Neural progenitor cell (in vitro differentiated cells): Measurements from ENCODE around the gene TMEM87A.

Experiments used
- EZH2 ChIP-seq: fragments of 200-600 bp; sonication (generic); IDR thresholded peaks from 2 replicates; pipeline ENCODE4 v1.6.1; 2017; ENCODE audit warnings: antibody characterized with exemption, mild to moderate bottlenecking, moderate library complexity
- EZH2phosphoT487 ChIP-seq: fragments of 200-600 bp; sonication (generic); IDR thresholded peaks from 2 replicates; pipeline ENCODE4 v1.6.1; 2017; ENCODE audit warnings: antibody characterized with exemption
- TF ChIP-seq, protein P1 (sequence below): fragments of 200-600 bp; sonication (generic); IDR thresholded peaks from 2 replicates; pipeline ENCODE4 v1.5.1; 2017; ENCODE audit warnings: antibody characterized with exemption, mild to moderate bottlenecking

GRCh38 chr15:42215913-42216829, 57.1 kb downstream of the TMEM87A start:
- TF ChIP-seq EZH2: no peak
- TF ChIP-seq, protein P1, sequence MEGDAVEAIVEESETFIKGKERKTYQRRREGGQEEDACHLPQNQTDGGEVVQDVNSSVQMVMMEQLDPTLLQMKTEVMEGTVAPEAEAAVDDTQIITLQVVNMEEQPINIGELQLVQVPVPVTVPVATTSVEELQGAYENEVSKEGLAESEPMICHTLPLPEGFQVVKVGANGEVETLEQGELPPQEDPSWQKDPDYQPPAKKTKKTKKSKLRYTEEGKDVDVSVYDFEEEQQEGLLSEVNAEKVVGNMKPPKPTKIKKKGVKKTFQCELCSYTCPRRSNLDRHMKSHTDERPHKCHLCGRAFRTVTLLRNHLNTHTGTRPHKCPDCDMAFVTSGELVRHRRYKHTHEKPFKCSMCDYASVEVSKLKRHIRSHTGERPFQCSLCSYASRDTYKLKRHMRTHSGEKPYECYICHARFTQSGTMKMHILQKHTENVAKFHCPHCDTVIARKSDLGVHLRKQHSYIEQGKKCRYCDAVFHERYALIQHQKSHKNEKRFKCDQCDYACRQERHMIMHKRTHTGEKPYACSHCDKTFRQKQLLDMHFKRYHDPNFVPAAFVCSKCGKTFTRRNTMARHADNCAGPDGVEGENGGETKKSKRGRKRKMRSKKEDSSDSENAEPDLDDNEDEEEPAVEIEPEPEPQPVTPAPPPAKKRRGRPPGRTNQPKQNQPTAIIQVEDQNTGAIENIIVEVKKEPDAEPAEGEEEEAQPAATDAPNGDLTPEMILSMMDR: no peak
- no peak for TF ChIP-seq EZH2phosphoT487
